HEK293 (cell line): Measurements from ENCODE around the gene PLGRKT.

ENCODE experiments used
- CTCF ChIA-PET: fragments of 350-600 bp; formaldehyde crosslinking; extraction: SDS; loops from one replicate; lab custom pipeline; 2021; ENCODE audit warnings: antibody characterized with exemption; lab: Yijun Ruan, JAX
- POLR2A ChIA-PET: fragments of 300-600 bp; formaldehyde crosslinking; extraction: SDS; loops from one replicate; lab custom pipeline; 2020; ENCODE audit warnings: antibody characterized with exemption, inconsistent platforms; lab: Yijun Ruan, JAX
- H3K27ac ChIP-seq: fragments of 200-500 bp; sonication (Bioruptor generic); 2 replicates; pipeline ENCODE4 v1.5.1; 2014; ENCODE audit warnings: low read depth, low read length, control low read depth, inconsistent platforms; ENCODE audit errors: extremely low read depth
- H3K36me3 ChIP-seq, 2 experiments: fragments of 200-500 bp in 1 of 2; sonication (Bioruptor generic) in 1 of 2; 1 replicate in 1 of 2; 2 replicates in 1 of 2; pipeline ENCODE4 v1.5.1; 2014 to 2017; ENCODE audit warnings: inconsistent platforms in 2 of 2, low read length in 2 of 2; ENCODE audit not compliant: control insufficient read depth in 2 of 2, insufficient read depth in 1 of 2
- H3K4me1 ChIP-seq: fragments of 200-500 bp; sonication (Bioruptor generic); 2 replicates; pipeline ENCODE4 v1.5.1; 2014; ENCODE audit warnings: mild to moderate bottlenecking, low read length, inconsistent platforms; ENCODE audit not compliant: control insufficient read depth, insufficient read depth
- H3K4me3 ChIP-seq: 2 replicates; pipeline ENCODE4 v1.5.1; 2011; ENCODE audit warnings: low read depth, mild to moderate bottlenecking, control low read depth, low read length, moderate library complexity
- H3K9me3 ChIP-seq: fragments of 200-500 bp; sonication (Bioruptor generic); 2 replicates; pipeline ENCODE4 v1.5.1; 2014; ENCODE audit warnings: low read depth, low read length, inconsistent platforms; ENCODE audit not compliant: control insufficient read depth, insufficient read depth
- ZNF146 ChIP-seq: fragments of 450-650 bp; formaldehyde crosslinking; IDR thresholded peaks from 2 replicates; pipeline ENCODE4 v1.5.1; 2016; ENCODE audit warnings: missing biosample characterization, missing genetic modification characterization
- ZNF174 ChIP-seq: fragments of 450-650 bp; formaldehyde crosslinking; IDR thresholded peaks from 2 replicates; pipeline ENCODE4 v1.5.0; 2017; ENCODE audit warnings: missing biosample characterization, mild to moderate bottlenecking, missing genetic modification characterization

Gene PLGRKT

DNA sequence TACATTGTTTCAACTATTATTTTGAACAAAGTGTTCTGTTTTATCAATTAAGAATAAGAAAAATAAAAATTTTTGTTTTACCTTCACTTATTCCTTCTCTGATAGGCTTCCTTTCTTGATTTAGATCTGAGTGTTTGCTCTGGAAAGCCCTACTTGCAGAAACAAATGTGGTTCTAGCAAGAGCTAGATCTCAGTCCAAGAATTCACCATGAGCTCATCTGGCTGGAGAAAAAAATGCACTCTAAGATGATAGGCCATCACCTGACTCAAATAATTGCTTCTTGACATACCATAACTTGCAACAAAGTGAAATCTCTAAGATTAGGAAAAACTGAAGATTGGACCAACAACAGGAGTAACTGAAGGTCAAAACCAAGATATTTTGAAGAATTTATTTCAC is 126.9 kb downstream of the PLGRKT start:
- ChIA-PET POLR2A (no interaction called here), CTCF (interaction anchor here (0.5 to 0.8 kb wide), 2 partner anchors 10 to 423 kb away, joined by 4 to 5 read pairs; no protein-coding TSS in a partner anchor)
- Histone ChIP-seq H3K36me3 (peaks cover 0 to 2% of the 10 kb centered on the region in 2 experiments; a peak in 1 of 3 replicates), H3K27ac (no peak overlapping the region), H3K4me1 (no peaks in the 10 kb centered on the region), H3K4me3 (no peak overlapping the region), H3K9me3 (no peaks in the 10 kb centered on the region)
- no peak for TF ChIP-seq ZNF174
- TF ChIP-seq ZNF146, result no peak
